AG04450 (cell line): ENCODE measurements around the gene SLC16A11. TPM values are rescaled to one million over a fixed set of nuclear protein-coding genes. Genes with fewer than 3 reads are reported as not detected.
"Not testable (repeated sequence)": the region's sequence is repeated elsewhere in the genome, so short reads cannot be mapped to it uniquely, and the experiment has no call there.

ENCODE experiments used
- CTCF ChIA-PET: fragments of 300-600, 350-600 bp; formaldehyde crosslinking; extraction: SDS; loops from one replicate; lab custom pipeline; 2022; ENCODE audit warnings: antibody characterized with exemption, inconsistent platforms; lab: Charles Lee
- POLR2A ChIA-PET: fragments of 350-600 bp; formaldehyde crosslinking; extraction: SDS; loops from one replicate; lab custom pipeline; 2021; ENCODE audit warnings: antibody characterized with exemption, inconsistent platforms; lab: Yijun Ruan, JAX
- DNase-seq: peaks from one replicate; pipeline ENCODE4 v3.0.0-alpha.2; 2011; ENCODE audit warnings: low read depth, low spot score
- H3K27ac ChIP-seq: one replicate; pipeline ENCODE4 v1.5.1; 2012; ENCODE audit warnings: low read depth, low read length, control low read depth
- H3K27me3 ChIP-seq: one replicate; pipeline ENCODE4 v1.6.0; 2012; ENCODE audit warnings: low read length; ENCODE audit not compliant: control insufficient read depth, insufficient read depth
- H3K4me3 ChIP-seq: 2 replicates; pipeline ENCODE4 v1.5.1; 2011; ENCODE audit warnings: mild to moderate bottlenecking, low read depth, low read length, control low read depth
- H3K9me3 ChIP-seq: 2 replicates; pipeline ENCODE4 v1.5.1; 2012; ENCODE audit warnings: low read length; ENCODE audit not compliant: control insufficient read depth, insufficient read depth
- CTCF ChIP-seq: IDR thresholded peaks from 2 replicates; pipeline ENCODE4 v1.5.1; 2011; ENCODE audit warnings: low read depth, low read length, control low read depth, inconsistent platforms
- polyA plus RNA-seq: library from polyadenylated mRNA; depleted of rRNA; stranded (reverse); fragments of >200 nt; gene quantifications from 2 replicates; pipeline ENCODE4 v1.2.3, GENCODE V29; 2011

The SLC16A11 gene
- polyA plus RNA-seq, 1 experiment: not detected

- ChIA-PET CTCF (interaction anchor here (0.6 kb wide), 1 partner anchor 9 kb away, joined by 4 read pairs; no protein-coding TSS in a partner anchor), POLR2A (no interaction called here)
- no peak for TF ChIP-seq CTCF
- H3K4me3 ChIP-seq: no peak overlapping the region
- H3K27me3 ChIP-seq: no peaks in the 10 kb centered on the region
- no peak for DNase-seq
- H3K27ac ChIP-seq: no peak overlapping the region
- H3K9me3 ChIP-seq: no peaks in the 10 kb centered on the region
Measured at GRCh38 chr17:7056386-7056785, 12.5 kb upstream of the SLC16A11 start.

- H3K27me3 ChIP-seq, DNase-seq, H3K9me3 ChIP-seq, H3K27ac ChIP-seq, H3K4me3 ChIP-seq: not testable (repeated sequence)
- ChIA-PET CTCF (interaction anchor here (0.8 to 11.2 kb wide), 4 partner anchors 82 to 128 kb away, joined by 3 to 250 read pairs (median 14); no protein-coding TSS in a partner anchor), POLR2A (interaction anchor here (0.6 kb wide), 1 partner anchor 85 kb away, joined by 3 read pairs; no protein-coding TSS in a partner anchor)
Measured at GRCh38 chr17:7050583-7050982, 6.7 kb upstream of the SLC16A11 start.

- CTCF ChIA-PET: interaction anchor here (1.1 to 11.2 kb wide), 5 partner anchors 12 to 248 kb away, joined by 3 to 250 read pairs (median 3); no protein-coding TSS in a partner anchor
- POLR2A ChIA-PET: no interaction called here
- Histone ChIP-seq H3K4me3 (no peak overlapping the region), H3K27ac (no peak overlapping the region), H3K9me3 (no peaks in the 10 kb centered on the region), H3K27me3 (peaks cover 17% of the 10 kb centered on the region)
- TF ChIP-seq CTCF: no peak
- DNase-seq: no peak
Measured at GRCh38 chr17:7048968-7049367, 5.1 kb upstream of the SLC16A11 start.

GRCh38 chr17:7047566-7047965 lies 3.7 kb upstream of the SLC16A11 start:
- Histone ChIP-seq H3K27ac (no peak overlapping the region), H3K27me3 (peaks cover 31% of the 10 kb centered on the region), H3K4me3 (no peak overlapping the region), H3K9me3 (no peaks in the 10 kb centered on the region; the same call in 1 of the 2 replicates)
- POLR2A ChIA-PET: interaction anchor here (0.6 kb wide), 1 partner anchor 83 kb away, joined by 4 read pairs; no protein-coding TSS in a partner anchor
- DNase-seq: no peak
- CTCF ChIA-PET: interaction anchor here (0.6 to 11.2 kb wide), 5 partner anchors 9 to 575 kb away, joined by 3 to 250 read pairs (median 4); no protein-coding TSS in a partner anchor
- TF ChIP-seq CTCF: no peak

GRCh38 chr17:7046725-7047397 lies 3.0 kb upstream of the SLC16A11 start:
- H3K4me3 ChIP-seq, DNase-seq, H3K9me3 ChIP-seq, H3K27ac ChIP-seq: not testable (repeated sequence)
- H3K27me3 ChIP-seq: peaks cover 36% of the 10 kb centered on the region
- POLR2A ChIA-PET: interaction anchor here (0.6 to 1.4 kb wide), 2 partner anchors 83 to 173 kb away, joined by 4 to 8 read pairs; partner anchors contain the start of genes ACADVL and DLG4
- CTCF ChIA-PET: interaction anchor here (0.6 to 11.2 kb wide), 17 partner anchors 11 to 406 kb away, joined by 3 to 250 read pairs (median 5); partner anchors contain the start of gene TXNDC17
